Kidney (tissue), 14 donors: ENCODE results near the gene CYP2W1. TPM values are rescaled to one million over a fixed set of nuclear protein-coding genes. Genes with fewer than 3 reads are reported as not detected.

Source experiments
- DNase-seq, 5 donors: peaks; one replicate each; pipeline ENCODE4 v3.0.0-alpha.2; 2013 to 2020
- FAIRE-seq: peaks from 2 replicates; lab custom pipeline; 2012; peaks lifted over from hg19 to GRCh38; lab: Jason Lieb, UNC
- H3K27ac ChIP-seq, 2 donors: one replicate each; pipeline ENCODE4 v1.7.0; 2013; ENCODE audit warnings: low read depth in 2 of 2, low read length in 2 of 2, inconsistent platforms in 1 of 2
- H3K27me3 ChIP-seq: one replicate; pipeline ENCODE4 v1.7.1; 2013; ENCODE audit warnings: low read length, inconsistent platforms; ENCODE audit not compliant: control insufficient read depth, insufficient read depth
- H3K36me3 ChIP-seq, 3 donors: one replicate each; pipeline versions ENCODE4 v1.7.0 to v1.7.1; 2013; ENCODE audit warnings: low read length in 3 of 3, control low read depth in 1 of 3, inconsistent platforms in 1 of 3; ENCODE audit not compliant: insufficient read depth in 3 of 3, control insufficient read depth in 2 of 3
- H3K4me1 ChIP-seq, 3 donors: one replicate each; pipeline versions ENCODE4 v1.7.0 to v1.7.1; 2013; ENCODE audit warnings: low read length in 3 of 3, inconsistent platforms in 1 of 3, low read depth in 1 of 3; ENCODE audit not compliant: control insufficient read depth in 2 of 3, insufficient read depth in 2 of 3
- H3K4me3 ChIP-seq, 3 donors: one replicate each; pipeline versions ENCODE4 v1.7.0 to v1.8.1; 2013; ENCODE audit warnings: low read length in 3 of 3, control low read depth in 1 of 3, inconsistent platforms in 1 of 3
- H3K9ac ChIP-seq, 3 donors: one replicate each; pipeline versions ENCODE4 v1.7.0 to v1.7.1; 2013; ENCODE audit warnings: low read length in 3 of 3, control low read depth in 1 of 3, inconsistent platforms in 1 of 3
- H3K9me3 ChIP-seq, 3 donors: one replicate each; pipeline versions ENCODE4 v1.7.0 to v1.7.1; 2013; ENCODE audit warnings: low read length in 3 of 3, control low read depth in 1 of 3, inconsistent platforms in 1 of 3; ENCODE audit not compliant: control insufficient read depth in 2 of 3, insufficient read depth in 1 of 3
- intact Hi-C: fragments of 100-400 bp; cut with DNase I; formaldehyde crosslinking; loops from one replicate; pipeline ENCODE4 v1.11.1; 2022
- polyA plus RNA-seq: library from polyadenylated mRNA; stranded (reverse); fragments of 350-450 nt; fragmentation: Illumina TruSeq; extraction: RNeasy Lipid Tissue Mini Kit (QIAGEN cat#74804); gene quantifications from one replicate; pipeline ENCODE4 v1.2.3, GENCODE V29; 2014; ENCODE audit warnings: low read depth, low replicate concordance; ENCODE audit not compliant: insufficient read depth
- total RNA-seq: library from RNA; stranded (reverse); fragmentation: NEBNext Ultra II Directional; extraction: Animal tissue kit (Norgen Biotek cat#: 25700); gene quantifications from one replicate; pipeline ENCODE4 v1.2.1, GENCODE V29; 2021
- TF ChIP-seq, protein P1 (sequence below): IDR thresholded peaks from 3 replicates; pipeline ENCODE4 v1.5.1; 2012; ENCODE audit warnings: mild to moderate bottlenecking, moderate library complexity, borderline replicate concordance; ENCODE audit not compliant: insufficient read depth; ENCODE audit errors: extremely low read depth
- donor health status: control.
- donor health status: control.
- donor health status: control.
- donor health status: control.
- donor health status: control.
- donor health status: DM: yes; HTN: yes; CAD: no.
- donor health status: Normal renal cell carcinoma (clear cell type).

CYP2W1 gene
- total and polyA plus RNA-seq, 2 donors from 2014 or later, result 0.13 to 0.17 TPM

DNA sequence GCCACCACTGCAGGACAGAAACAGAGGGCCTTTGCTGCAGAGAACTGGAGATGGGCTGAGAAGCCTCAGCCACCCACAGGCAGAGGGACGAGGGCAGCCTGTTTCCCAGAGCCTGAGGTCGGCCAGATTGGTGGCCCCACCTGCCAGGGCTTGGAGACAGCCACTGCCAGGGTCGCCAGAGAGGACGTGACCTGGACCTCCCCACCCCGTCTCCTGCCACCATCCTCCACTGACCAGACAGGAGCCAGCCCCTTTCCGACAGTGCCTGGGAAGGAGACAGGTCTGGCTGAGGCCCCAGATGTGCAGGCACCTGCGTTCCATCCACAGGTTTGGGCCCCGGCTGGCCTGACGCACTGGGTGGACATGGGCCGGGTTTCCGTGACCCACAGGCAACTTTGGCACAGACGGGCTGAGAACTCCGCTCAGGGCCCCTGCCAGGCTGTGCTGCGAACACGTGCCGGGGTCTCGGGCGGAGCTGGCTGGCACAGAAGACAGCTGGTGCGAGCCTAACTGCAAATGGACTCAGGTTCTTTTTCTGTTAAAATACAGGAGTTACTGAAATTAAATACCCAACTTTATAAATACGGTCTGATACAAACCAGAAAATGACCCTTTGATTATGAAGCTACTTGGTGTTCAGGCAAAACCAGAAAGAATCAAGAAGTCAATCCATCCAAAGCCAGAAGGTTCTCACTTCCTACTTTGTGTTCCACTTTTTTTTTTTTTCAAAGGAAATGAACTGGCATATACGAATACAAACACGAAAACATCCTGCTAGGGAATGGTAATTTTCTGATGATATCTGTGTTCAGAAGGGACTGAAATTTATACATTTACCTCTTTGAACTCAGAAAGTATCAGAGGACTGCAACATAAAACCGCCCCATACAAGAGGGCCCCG lies 14.5 kb upstream of the CYP2W1 start:
- Histone ChIP-seq H3K9me3 (no peaks in the 10 kb centered on the region), H3K36me3 (peaks cover 3 to 30% (median 13%) of the 10 kb centered on the region in 3 donors), H3K4me1 (peaks cover 0 to 21% (median 16%) of the 10 kb centered on the region in 3 donors), H3K27ac (no peak overlapping the region), H3K27me3 (no peaks in the 10 kb centered on the region), H3K4me3 (no peak overlapping the region), H3K9ac (no peak overlapping the region)
- DNase-seq (no peak), FAIRE-seq (no peak)
- TF ChIP-seq, protein P1, sequence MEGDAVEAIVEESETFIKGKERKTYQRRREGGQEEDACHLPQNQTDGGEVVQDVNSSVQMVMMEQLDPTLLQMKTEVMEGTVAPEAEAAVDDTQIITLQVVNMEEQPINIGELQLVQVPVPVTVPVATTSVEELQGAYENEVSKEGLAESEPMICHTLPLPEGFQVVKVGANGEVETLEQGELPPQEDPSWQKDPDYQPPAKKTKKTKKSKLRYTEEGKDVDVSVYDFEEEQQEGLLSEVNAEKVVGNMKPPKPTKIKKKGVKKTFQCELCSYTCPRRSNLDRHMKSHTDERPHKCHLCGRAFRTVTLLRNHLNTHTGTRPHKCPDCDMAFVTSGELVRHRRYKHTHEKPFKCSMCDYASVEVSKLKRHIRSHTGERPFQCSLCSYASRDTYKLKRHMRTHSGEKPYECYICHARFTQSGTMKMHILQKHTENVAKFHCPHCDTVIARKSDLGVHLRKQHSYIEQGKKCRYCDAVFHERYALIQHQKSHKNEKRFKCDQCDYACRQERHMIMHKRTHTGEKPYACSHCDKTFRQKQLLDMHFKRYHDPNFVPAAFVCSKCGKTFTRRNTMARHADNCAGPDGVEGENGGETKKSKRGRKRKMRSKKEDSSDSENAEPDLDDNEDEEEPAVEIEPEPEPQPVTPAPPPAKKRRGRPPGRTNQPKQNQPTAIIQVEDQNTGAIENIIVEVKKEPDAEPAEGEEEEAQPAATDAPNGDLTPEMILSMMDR, result no peak
- intact Hi-C loops, result no loop called here

DNA sequence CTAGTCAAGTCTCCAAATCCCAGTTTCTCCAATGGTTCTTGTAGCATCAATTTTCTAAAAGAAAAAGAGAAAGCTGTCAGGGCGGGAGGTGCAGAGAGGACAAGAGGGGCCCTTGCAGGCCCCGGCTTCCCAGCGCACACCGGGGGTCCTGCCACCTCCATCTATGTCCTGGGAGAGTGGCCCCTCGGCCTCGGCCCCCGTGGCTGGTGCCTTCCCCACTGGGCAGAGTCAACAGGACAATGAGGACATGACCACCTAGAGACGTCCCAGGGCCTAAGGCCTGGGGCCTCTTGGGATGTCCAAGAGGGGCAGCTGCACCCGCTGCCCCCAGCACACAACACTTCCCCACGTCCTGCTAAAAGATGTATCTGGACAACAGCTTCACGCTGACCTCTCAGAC lies 13.6 kb upstream of the CYP2W1 start:
- no peaks in the 10 kb centered on the region for H3K9me3 ChIP-seq
- DNase-seq (no peak), FAIRE-seq (no peak)
- TF ChIP-seq, protein P1, result no peak
- intact Hi-C loops, result no loop called here
- H3K4me3 ChIP-seq, result no peak overlapping the region
- H3K4me1 ChIP-seq, result peaks cover 0 to 17% (median 11%) of the 10 kb centered on the region in 3 donors
- H3K36me3 ChIP-seq, result peaks cover 3 to 30% (median 13%) of the 10 kb centered on the region in 3 donors
- no peak overlapping the region for H3K9ac ChIP-seq
- H3K27me3 ChIP-seq, result no peaks in the 10 kb centered on the region
- H3K27ac ChIP-seq, result no peak overlapping the region

DNA sequence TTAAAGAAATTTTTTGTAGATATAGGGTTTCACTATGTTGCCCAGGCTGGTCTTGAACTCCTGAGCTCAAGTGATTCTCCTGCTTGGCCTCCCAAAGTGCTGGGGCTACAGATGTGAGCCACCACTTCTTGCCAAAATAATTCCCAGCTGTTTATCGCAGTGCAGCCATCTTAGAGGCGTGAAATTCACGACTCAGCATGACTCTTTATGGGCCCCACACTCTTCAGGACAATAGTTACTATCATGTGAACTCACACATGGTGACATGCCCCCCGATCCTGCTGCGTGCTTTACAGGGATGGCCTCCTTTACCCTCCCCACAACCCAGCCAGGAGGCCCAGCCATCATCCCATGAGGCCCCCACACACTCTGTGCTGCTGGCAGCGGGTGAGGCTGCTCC lies 12.2 kb upstream of the CYP2W1 start:
- H3K27ac ChIP-seq, result no peak overlapping the region
- H3K9me3 ChIP-seq, result no peaks in the 10 kb centered on the region
- peaks cover 0 to 16% (median 11%) of the 10 kb centered on the region in 3 donors for H3K4me1 ChIP-seq
- H3K27me3 ChIP-seq, result no peaks in the 10 kb centered on the region
- FAIRE-seq, result no peak
- H3K9ac ChIP-seq, result no peak overlapping the region
- TF ChIP-seq, protein P1, result no peak
- no peak for DNase-seq
- H3K4me3 ChIP-seq, result no peak overlapping the region
- intact Hi-C loops, result no loop called here
- peaks cover 3 to 30% (median 13%) of the 10 kb centered on the region in 3 donors for H3K36me3 ChIP-seq
